CMK (cell line): ENCODE results near the gene MCTP2.
A peak's percentile ranks its signal among the peaks of the same experiment; 100 is the strongest.

ENCODE experiments used
- DNase-seq: peaks from one replicate; pipeline ENCODE4 v3.0.0-alpha.2; 2010; ENCODE audit warnings: low read depth

The MCTP2 gene

GRCh38 chr15:94265009-94265408 lies 33.6 kb downstream of the MCTP2 start:
- no peak for DNase-seq

- no peak for DNase-seq
Observed at GRCh38 chr15:94265982-94266381, 34.6 kb downstream of the MCTP2 start.

GRCh38 chr15:94266789-94267188 lies 35.4 kb downstream of the MCTP2 start:
- no peak for DNase-seq

GRCh38 chr15:94269954-94270353 lies 38.6 kb downstream of the MCTP2 start:
- no peak for DNase-seq

GRCh38 chr15:94270570-94270969 lies 39.2 kb downstream of the MCTP2 start:
- DNase-seq: no peak

- no peak for DNase-seq
Observed at GRCh38 chr15:94272251-94272898, 41.0 kb downstream of the MCTP2 start.

- no peak for DNase-seq
Observed at GRCh38 chr15:94273826-94274225, 42.5 kb downstream of the MCTP2 start.

GRCh38 chr15:94274745-94275144 lies 43.4 kb downstream of the MCTP2 start:
- no peak for DNase-seq

GRCh38 chr15:94277485-94277884 lies 46.1 kb downstream of the MCTP2 start:
- DNase-seq: no peak

- no peak for DNase-seq
Observed at GRCh38 chr15:94279736-94280135, 48.4 kb downstream of the MCTP2 start.

GRCh38 chr15:94280301-94280700 lies 48.9 kb downstream of the MCTP2 start:
- DNase-seq: no peak

- DNase-seq: no peak
Observed at GRCh38 chr15:94282269-94283250, 51.2 kb downstream of the MCTP2 start.

GRCh38 chr15:94286583-94286982 lies 55.2 kb downstream of the MCTP2 start:
- DNase-seq: no peak

- DNase-seq: peak; percentile 84
Observed at GRCh38 chr15:94287794-94288246, 56.5 kb downstream of the MCTP2 start.

GRCh38 chr15:94290730-94291129 lies 59.4 kb downstream of the MCTP2 start:
- no peak for DNase-seq

- no peak for DNase-seq
Observed at GRCh38 chr15:94293411-94294402, 62.3 kb downstream of the MCTP2 start.

GRCh38 chr15:94294556-94294955 lies 63.2 kb downstream of the MCTP2 start:
- no peak for DNase-seq

- no peak for DNase-seq
Observed at GRCh38 chr15:94295275-94295674, 63.9 kb downstream of the MCTP2 start.

GRCh38 chr15:94296717-94297116 lies 65.4 kb downstream of the MCTP2 start:
- DNase-seq: no peak

GRCh38 chr15:94297558-94297957 lies 66.2 kb downstream of the MCTP2 start:
- DNase-seq: peak; percentile 77

GRCh38 chr15:94298364-94298763 lies 67.0 kb downstream of the MCTP2 start:
- no peak for DNase-seq

GRCh38 chr15:94300612-94301011 lies 69.3 kb downstream of the MCTP2 start:
- DNase-seq: no peak
